Retinal pigment epithelial cell (primary cell): Measurements from ENCODE around the gene UMPS.
A peak's percentile ranks its signal among the peaks of the same experiment; 100 is the strongest.
"Not testable (repeated sequence)": the region's sequence is repeated elsewhere in the genome, so short reads cannot be mapped to it uniquely, and the experiment has no call there.

Experiments
- DNase-seq: peaks from one replicate; pipeline ENCODE4 v3.0.0-alpha.2; 2010; ENCODE audit warnings: low read depth
- H3K4me3 ChIP-seq: 2 replicates; pipeline ENCODE4 v1.5.1; 2011; ENCODE audit warnings: mild to moderate bottlenecking, low read length, control low read depth, moderate library complexity
- TF ChIP-seq, protein P1 (sequence below): conservative IDR thresholded peaks from 2 replicates; pipeline ENCODE4 v1.5.1; 2011; ENCODE audit warnings: low read depth, low read length, control low read depth, inconsistent platforms

The UMPS gene

DNA sequence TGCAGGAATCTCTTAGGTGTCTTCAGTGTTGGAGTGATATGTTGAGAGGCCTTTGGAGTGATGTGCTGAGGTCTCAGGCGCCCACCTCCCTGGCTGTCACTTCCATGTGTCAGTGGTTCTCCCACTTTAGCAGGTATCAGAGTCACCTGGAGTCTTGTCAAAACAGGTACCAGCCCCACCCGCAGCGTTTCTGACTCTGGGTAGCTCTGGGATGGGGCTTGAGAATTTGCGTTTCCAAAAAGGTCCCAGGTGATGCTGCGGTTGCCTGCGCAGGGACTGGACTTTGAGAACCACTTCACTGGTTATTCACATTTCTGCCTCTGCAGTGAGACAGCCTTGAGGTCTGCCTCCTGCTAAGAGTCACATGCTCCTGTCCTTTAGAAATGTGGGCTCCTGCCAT, 15.5 kb downstream of the UMPS start:
- no peak overlapping the region for H3K4me3 ChIP-seq
- TF ChIP-seq, protein P1, sequence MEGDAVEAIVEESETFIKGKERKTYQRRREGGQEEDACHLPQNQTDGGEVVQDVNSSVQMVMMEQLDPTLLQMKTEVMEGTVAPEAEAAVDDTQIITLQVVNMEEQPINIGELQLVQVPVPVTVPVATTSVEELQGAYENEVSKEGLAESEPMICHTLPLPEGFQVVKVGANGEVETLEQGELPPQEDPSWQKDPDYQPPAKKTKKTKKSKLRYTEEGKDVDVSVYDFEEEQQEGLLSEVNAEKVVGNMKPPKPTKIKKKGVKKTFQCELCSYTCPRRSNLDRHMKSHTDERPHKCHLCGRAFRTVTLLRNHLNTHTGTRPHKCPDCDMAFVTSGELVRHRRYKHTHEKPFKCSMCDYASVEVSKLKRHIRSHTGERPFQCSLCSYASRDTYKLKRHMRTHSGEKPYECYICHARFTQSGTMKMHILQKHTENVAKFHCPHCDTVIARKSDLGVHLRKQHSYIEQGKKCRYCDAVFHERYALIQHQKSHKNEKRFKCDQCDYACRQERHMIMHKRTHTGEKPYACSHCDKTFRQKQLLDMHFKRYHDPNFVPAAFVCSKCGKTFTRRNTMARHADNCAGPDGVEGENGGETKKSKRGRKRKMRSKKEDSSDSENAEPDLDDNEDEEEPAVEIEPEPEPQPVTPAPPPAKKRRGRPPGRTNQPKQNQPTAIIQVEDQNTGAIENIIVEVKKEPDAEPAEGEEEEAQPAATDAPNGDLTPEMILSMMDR: peak; percentile 3
- DNase-seq: no peak

DNA sequence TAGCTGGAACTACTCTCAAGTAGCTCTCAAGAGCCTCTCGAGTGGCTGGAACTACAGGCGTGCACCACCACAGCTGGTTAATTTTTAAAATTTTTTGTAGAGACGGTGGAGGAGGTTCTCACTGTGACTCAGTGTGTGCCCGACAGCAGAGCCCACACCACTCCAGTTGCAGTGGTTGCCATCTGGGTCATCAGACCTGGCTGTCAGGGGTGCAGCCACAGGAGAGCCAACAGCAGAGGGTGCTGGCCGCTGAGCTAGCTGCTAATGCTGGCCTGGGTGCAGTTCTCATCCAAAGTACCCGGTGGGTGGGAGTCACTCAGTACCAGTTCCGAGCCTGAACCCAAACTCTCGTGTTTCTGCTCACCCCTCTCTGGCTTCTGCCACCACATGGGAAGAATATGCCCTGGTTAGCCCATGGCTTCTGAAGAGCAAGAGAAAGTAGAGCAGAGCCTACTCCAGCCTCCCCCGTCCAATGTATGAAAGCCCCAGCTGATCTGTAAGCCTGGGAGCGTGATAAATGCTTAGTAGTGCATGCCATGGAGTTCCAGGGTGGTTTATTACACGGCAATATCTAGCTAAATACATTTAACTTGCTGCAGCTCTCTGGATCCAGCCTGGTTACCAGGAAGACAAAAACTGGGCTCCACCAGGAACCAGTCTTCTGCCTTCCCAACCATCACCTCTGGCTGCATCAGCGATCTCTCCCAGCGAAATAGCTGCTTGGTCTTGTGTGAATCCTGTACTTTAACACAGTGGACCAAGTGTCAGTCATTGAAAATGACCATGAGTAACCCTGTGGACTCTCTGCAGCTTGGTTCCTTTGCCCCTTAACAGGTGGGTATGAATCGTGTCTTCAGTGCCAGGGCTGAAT, 17.1 kb downstream of the UMPS start:
- H3K4me3 ChIP-seq: no peak overlapping the region
- DNase-seq: no peak
- TF ChIP-seq, protein P1: no peak

DNA sequence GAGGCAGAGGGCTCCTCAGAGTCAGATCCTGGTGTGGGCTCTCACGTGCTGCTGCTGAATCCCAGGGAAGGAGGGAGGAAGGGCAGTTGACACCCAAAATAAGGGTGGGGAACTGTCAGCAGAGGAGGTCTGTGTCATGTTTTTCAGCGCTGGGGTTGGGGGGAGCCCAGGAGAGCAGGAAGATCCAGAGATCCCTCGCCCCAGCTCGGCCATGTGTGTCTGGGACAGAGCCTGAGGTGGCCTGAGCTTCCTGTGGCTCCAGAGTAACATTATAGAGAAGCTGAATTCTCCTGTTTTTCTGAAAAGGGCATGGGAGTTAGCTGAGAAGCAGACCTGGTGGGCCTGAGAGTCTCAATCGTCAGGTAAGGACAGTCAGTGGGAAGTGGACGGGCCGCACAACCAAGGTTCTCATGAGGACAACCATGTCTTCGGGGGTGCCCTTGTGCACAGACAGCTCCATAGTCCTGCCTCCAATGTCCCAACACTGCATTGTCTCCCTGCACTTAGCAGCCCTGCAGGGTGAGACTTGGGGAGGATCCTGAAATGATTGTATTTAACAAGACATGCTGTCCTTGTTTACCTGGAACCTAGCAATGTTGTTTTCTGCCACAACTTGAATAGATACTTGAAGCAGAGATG, 18.4 kb downstream of the UMPS start:
- TF ChIP-seq, protein P1: no peak
- H3K4me3 ChIP-seq: no peak overlapping the region
- DNase-seq: no peak

DNA sequence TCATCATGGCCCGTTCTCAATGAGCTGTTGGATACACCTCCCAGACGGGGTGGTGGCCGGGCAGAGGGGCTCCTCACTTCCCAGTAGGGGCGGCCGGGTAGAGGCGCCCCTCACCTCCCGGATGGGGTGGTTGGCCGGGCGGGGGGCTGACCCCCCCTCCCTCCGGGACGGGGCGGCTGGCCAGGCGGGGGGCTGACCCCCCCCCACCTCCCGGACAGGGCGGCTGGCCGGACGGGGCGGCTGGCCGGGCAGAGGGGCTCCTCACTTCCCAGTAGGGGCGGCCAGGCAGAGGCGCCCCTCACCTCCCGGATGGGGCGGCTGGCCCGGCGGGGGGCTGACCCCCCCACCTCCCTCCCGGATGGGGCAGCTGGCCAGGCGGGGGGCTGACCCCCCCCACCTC, 19.6 kb downstream of the UMPS start:
- not testable (repeated sequence) for H3K4me3 ChIP-seq, DNase-seq

DNA sequence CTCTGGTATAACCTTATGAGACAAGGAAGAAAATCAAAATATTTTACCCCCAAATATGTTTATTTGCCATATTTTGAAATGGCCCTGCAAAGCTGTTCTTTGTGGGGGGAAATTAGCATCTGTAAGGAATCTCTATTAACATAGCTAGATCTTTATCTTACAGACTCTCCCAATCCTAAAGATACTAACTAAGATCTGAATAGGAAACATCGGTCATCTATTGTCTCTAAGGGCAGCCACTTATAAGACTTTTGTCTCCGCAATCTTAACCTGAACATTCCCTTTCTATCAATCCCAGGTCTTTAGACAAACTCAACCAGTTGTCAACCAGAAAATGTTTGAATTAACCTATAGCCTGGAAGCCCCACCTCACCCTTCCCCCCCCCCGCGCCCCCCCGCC, 21.2 kb downstream of the UMPS start:
- no peak overlapping the region for H3K4me3 ChIP-seq
- no peak for DNase-seq
- TF ChIP-seq, protein P1: no peak

DNA sequence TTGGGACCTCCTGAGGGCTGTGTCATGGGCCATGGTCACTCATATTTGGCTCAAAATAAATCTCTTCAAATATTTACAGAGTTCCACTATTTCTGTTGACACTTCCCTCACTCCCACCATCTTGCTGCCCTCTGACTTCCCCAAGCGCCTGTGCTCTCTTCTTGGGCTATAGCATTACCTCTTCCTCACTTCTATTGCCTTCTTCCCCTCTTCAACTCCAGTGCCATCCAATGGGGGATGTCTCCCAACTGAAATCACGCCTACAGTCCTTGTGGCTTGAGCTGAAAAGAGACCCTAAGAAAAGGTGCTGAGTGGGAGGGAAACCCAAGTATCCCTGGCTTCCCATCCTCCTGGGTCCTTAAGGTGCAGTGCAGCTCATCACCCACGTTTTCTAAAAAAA, 21.8 kb downstream of the UMPS start:
- DNase-seq: no peak
- TF ChIP-seq, protein P1: no peak
- H3K4me3 ChIP-seq: no peak overlapping the region

DNA sequence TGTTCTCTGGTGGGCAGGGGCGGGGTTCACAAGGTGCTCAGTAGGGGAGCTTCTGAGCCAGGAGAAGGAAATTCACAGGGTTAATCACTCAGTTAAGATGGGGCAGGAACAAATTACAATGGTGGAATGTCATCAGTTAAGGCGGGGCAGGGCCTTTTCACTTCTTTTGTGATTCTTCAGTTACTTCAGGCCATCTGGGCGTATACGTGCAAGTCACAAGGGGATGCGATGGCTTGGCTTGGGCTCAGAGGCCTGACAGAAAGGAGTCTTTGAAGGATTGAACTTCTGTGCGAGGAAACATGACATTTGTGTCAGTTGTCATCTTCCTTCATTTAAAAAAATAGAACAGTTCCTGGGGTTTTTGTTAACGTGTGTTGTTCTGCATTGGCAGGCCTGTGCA, 27.7 kb downstream of the UMPS start:
- DNase-seq, H3K4me3 ChIP-seq: not testable (repeated sequence)
